CMK (cell line): ENCODE results near the gene MILR1.
"Not testable (repeated sequence)": the region's sequence is repeated elsewhere in the genome, so short reads cannot be mapped to it uniquely, and the experiment has no call there.

ENCODE experiments used
- DNase-seq: peaks from one replicate; pipeline ENCODE4 v3.0.0-alpha.2; 2010; ENCODE audit warnings: low read depth

The MILR1 gene, protein sequence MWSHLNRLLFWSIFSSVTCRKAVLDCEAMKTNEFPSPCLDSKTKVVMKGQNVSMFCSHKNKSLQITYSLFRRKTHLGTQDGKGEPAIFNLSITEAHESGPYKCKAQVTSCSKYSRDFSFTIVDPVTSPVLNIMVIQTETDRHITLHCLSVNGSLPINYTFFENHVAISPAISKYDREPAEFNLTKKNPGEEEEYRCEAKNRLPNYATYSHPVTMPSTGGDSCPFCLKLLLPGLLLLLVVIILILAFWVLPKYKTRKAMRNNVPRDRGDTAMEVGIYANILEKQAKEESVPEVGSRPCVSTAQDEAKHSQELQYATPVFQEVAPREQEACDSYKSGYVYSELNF

DNA sequence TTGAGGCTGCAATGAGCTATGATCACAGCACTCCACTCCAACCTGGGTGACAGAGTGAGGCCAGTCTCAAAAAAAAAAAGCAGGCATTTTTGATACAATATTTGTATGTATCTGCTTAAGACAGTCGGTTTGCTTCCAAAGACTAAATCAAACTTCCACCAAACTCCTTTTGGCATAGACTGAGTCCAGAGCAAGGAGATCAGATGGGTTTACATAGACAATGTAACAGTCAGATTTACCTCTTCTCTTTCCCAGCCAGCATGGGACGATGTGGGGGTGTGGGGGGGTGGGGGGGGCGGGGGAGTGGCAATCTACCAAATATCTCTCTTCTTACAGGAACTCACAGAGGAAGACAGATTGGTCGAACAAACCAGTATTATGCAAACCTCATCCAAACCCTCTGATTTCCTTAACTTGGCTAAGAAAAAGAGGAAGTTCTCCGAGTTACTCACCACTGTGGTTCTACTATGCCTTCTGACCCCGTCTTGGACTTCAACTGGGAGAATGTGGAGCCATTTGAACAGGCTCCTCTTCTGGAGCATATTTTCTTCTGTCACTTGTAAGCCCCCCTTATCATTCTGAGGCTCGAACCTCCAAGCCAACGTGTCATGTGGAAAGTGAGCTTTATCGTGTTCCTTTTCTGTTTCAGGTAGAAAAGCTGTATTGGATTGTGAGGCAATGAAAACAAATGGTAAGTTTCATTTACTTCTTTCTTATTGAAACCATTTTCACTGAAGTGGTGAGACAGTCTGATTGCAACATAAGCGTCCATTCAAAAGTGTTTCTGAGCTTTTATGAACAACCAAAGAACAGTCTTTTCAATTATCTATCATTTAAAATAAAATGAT is at the start of gene MILR1:
TSS of gene MILR1 (plus strand) at position 451 of the 848 bp plus-strand sequence. CDS start at position 505, 54 bp downstream.
- peak; percentile 29 for DNase-seq

DNA sequence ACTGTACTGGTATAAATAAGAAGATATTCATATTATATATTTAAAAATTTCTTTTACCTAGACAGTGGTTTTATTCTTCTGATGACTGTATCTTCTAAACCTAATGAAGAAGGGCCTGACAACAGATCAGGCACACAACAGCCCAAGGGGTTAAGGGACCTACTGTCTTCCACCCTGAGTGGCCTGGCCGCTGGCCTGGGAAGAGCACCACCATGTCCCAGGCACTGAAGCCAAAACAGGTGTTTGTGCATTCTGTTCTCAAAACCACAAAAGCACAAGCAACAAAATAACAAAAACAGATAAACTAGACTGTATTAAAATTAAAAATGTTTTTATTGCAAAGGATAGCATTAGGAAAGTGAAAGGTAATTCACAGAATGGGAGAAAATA is 49.2 kb upstream of the MILR1 start:
- DNase-seq = no peak

DNA sequence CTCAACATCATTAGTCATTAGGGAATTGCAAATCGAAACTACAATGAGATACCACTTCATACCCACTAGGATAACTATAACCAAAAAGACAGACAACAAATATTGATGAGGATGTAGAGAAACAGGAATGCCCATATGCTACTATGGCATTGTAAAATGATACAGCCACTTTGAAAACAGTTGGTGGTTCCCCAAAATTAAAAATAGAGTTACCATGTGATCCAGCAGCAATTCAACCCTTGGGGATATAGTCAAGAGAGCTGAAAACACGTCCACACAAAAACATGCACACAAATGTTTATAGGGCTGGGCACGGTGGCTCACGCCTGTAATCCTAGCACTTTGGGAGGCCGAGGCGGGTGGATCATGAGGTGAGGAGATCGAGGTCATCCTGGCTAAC is 48.3 kb upstream of the MILR1 start:
- no peak for DNase-seq

DNA sequence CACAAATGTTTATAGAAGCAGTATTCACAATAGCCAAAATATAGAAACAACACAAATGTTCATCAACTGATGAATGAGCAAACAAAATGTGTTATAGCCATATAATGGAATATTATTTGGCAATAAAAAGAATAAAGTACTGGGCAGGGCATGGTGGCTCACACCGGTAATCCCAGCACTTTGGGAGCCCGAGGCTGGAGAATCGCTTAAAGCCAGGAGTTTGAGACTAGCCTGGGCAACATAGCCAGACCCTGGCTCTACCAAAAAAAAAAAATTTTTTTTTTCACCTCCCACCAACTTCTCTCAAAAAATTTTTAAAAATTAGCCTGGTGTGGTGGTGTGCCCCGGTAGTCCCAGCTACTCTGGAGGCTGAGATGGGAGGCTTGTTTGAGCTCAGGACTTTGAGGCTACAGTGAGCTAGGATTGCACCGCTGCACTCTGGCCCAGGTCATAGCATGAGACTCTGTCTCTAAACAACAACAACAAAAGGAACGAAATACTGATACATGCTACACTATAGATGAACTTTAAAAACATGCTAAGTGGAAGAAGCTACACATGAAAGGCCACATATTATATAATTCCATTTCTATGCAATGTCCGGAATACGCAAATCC is 47.6 kb upstream of the MILR1 start:
- DNase-seq = no peak

DNA sequence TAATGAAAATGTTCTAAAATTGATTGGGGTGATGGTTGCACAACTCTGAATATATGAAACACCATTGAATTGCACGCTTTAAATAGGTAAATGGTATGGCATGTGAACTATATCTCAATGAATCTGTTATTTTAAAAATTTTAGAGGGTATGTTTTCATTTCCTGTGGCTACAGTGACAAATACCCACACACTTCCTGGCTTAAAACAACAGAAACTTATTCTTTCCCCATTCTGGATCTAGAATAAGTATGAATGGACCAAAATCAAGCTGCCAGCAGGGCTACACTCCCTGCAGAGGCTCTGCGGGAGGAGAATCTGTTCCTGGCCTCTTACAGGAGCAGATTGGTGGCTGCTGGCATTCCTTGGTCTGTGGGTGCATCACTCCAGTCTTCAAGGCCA is 47.0 kb upstream of the MILR1 start:
- no peak for DNase-seq

DNA sequence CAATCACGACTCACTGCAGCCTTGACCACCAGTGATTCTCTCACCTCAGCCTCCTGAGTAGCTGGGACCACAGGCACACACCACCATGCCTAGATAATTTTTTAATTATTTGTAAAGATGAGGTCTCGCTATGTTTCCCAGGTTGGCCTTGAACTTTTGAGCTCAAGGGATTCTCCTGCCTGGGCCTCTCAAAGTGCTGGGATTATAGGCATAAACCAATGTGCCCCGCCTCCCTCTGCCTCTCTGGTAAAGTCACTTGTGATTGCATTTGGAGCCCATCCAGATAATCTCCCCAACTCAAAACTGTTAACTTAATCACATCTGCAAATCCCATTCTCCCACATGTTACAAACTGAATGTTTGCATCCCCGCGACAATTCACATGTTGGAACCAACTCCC is 46.4 kb upstream of the MILR1 start:
- DNase-seq = no peak

DNA sequence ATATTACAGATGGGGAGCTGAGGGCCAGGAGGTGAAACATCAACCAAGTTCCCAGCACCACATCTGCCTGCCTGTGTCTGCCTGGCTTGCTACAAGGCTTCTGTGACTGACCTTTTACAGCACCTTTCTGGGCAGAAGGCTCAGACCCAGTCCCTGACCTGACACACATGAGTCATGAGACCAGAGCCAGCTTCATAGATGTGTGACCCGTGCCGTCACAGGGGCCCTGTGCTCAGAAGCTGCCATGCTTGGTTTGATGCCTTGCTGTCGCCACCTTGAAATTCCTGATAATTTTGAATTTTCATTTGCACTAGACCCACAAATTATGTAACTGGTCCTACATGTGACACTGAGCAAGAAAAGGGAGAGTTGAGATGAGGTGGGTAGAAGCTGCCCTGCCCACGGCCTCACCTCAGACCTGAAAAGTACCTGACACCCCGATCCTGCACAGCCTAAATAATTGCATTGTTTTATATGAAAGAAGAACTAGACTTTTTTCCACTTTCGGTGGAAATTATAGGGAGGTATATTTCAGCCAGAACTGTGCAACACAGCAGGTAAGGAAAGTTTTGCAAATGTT is 44.9 kb upstream of the MILR1 start:
- DNase-seq = no peak

DNA sequence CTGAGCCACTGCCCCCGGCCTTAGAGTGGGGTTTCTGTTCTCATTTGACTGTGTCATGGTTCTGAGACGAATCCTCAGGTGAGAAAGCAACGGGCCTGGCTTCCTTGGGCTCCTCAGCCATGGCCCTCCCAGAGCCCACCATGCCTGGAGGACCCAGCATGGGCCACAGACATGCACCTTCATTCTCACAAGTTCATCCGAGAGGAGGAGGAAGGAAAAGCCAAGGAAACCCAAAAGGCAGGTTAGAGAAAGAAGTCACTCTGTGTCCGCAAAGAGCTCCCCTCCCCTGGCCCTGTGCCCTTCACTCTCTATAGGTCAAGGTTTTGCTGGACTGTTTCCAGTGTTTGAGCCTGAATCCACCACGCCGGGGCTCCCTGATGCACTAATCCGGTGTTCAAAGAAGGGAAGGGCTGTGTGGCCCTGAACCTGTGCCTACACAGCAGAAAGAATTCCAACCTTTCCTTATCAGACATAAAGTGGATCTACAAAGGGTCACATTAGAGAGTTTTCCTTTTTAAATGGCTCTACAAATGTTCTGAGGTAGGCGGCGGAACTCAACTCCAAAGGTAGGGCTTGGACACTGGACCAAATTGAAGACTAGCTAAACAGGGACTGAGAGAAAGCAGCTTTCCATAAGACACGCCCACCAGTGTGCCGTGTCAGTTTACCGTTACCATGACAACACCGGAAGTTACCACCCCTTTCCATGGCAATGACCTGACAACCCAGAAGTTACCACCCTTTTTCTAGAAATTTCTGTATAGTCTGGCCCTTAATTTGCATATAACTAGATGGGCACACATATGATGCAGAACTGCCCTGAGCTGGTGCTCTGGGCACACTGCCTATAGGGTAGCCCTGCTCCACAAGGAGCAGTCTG is 42.4 kb upstream of the MILR1 start:
- DNase-seq = no peak

DNA sequence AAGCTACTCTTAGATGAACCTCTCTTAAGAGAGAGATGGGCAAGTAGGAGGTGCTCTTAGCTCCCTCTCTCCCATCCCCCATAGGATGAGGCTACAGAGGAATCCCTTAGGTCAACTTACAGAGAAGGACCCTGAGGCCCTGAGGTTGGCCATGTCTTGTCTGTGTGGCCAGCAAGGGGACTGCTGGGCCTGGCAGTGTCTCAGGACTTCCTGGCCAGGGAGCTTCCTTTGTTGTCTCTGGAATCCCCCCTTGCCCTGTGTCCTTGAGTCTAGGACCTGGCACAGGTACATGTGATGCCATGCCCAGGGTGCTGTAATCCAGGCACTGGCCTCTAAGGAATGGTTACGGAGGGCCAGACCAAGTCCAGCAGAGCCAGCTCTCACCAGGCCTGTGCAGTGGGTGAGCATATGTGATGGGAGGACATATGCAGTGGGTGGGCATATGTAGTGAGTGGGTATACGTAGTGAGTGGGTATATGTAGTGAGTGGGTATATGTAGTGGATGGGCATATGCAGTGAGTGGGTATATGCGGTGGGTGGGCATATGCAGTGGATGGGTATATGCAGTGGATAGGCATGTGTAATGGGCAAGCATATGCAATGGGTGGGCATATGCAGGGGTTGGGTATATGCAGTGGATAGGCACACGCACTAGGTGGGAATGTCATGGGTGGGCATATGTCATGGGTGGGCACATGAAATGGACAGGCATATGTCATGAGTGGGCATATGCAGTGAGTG is 38.0 kb upstream of the MILR1 start:
- DNase-seq = no peak

DNA sequence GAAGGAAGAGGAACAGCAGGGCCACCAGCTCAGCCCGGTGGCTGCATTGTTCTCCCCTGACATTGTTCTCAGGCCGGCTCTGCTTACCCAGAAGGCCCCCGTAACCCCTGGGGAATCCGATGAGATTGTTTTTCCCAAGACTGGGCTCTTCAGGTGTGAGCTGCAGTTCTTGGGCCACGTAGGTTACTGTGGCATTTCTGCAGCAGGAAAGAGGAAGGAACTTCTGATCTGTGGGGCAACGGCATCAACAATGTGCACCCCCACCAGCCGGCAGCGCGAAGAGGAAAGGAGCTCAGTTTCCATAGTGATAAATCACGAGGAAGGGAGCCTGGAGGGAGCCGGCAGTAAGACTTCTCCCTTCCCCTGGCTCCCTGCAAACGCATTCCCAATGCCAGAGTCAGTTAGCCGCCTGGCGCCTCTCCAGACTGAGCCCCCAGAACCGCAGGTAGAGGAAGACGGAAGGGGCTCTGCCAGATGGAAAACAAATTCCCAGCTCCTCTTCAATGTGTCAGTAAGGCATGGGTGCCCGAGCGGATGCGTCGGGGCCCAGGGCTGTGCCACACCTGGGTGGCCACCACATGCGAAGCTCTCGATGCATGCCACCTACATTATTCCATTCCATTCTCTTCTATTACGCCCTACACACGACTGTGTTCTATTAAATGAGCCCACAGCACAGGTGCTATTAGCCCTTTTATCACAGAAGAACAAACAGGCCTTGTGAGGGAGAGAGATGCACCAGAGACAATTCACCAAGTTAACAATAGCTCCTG is 36.7 kb upstream of the MILR1 start:
- no peak for DNase-seq

DNA sequence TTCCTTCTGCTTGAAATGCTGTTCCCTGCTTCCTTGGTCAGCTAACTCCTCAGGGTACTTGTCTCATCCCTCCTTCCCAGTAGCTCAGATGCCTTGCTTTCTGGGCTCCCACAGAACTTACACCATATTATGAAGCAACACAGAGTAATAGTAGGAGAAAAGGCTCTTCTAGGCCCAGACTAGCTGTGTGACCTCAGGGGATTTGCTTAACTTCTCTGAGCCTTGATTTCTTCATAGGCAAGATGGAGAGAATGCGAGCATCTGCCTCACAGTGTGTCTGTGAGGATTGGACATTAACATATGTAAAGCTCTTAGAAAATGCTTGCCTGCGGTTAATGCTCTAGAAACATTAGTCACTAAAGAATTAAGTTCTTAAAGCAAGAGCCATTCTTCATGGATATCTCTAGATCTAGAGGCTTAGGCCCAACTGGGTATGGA is 36.0 kb upstream of the MILR1 start:
- no peak for DNase-seq

DNA sequence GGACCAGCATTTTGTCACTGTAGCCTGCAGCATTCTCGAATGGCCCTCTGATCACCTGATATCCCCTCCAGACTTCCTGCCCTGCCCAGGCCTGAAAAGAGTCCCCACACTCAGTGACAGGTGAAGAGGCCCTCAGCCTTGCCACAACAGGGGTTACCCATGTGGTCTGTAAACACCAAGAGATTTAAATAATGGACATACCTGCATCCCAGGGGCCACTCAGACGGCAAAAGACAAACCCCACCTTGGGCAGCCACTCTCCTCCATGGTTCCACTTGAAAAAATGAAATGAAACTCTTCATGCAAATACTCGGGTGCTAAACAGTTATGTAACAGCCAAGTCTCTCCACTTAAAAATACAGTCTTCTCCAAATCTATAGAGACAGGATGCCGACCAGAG is 35.4 kb upstream of the MILR1 start:
- DNase-seq = no peak

DNA sequence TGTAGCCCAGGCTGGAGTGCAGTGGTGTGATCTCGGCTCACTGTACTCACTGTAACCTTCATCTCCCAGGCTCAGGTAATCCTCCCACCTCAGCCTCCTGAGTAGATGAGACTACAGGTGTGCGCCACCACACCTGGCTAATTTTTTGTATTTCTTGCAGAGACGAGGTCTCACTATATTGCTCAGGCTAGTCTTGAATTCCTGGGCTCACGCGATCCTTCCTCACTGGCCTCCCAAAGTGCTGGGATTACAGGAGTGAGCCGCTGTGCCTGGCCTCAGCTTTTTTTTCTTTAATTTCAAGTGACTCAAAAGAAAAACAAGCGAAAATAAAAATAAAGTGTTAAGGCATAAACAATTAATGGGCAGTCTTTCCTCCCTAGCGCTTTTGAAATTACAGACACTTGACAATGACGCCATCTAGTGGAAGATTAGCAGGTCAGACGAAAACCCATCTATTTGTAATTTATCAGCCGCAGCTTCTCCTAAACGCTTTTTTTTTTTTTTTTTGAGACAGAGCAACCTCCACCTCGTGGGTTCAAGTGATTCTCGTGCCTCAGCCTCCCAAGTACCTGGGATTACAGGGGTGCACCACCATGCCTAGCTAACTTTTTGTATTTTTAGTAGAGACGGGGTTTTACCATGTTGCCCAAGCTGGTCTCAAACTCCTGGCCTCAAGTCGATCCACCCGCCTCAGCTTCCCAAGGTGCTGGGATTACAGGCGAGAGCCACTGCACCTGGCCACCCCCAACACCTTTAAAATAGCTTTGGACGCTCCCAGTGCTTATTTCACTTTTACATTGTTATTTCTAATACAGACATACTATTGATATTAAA is 30.2 kb upstream of the MILR1 start:
- no peak for DNase-seq

DNA sequence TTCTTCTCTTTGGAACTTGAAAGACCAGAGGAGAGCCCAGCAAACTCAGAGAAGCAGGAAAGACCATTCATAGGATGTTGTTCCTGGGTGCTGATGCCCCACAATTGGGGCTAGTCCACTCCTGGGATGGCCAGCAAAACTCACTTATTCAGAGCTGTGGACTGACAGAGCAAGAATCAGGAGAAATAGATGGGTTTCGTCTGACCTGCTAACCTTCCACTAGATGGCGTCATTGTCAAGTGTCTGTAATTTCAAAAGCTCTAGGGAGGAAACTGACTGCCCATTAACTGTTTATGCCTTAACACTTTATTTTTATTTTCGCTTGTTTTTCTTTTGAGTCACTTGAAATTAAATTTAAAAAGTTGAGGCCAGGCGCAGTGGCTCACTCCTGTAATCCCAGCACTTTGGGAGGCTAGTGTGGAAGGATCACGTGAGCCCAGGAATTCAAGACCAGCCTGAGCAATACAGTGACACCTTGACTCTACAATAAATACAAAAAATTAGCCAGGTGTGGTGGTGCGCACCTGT is 28.7 kb upstream of the MILR1 start:
- no peak for DNase-seq

DNA sequence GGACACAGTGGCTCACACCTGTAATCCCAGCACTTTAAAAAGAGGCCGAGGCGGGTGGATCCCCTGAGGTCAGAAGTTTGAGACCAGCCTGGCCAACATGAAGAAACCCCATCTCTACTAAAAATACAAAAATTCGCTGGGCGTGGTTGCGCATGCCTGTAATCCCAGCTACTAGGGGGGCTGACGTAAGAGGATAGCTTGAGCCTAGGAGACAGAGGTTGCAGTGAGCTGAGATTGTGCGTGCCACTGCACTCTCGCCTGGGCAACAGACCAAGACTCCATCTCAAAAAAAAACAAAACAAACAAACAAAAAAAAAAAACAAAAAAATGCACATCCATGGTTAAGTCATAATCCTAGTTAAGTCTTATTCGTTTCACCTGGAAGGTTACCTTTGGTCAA is 26.8 kb upstream of the MILR1 start:
- DNase-seq = not testable (repeated sequence)

DNA sequence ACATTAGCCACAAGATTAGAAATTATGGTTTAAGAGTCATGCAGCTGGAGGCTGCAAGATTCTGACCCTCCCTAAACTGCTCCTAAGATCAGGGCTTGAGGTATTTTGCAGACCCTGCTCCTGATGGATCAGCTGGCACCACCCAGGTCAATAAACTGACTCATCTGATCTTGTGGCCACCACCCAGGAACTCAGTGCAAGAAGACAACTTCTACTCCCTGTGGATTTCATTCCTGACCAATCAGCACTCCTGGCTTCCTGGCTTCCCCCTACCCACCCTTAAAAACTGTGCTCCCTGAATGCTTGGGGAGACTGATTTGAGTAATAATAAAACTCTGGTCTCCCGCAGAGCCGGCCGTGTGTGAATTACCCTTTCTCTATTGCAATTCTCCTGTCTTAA is 25.0 kb upstream of the MILR1 start:
- no peak for DNase-seq

DNA sequence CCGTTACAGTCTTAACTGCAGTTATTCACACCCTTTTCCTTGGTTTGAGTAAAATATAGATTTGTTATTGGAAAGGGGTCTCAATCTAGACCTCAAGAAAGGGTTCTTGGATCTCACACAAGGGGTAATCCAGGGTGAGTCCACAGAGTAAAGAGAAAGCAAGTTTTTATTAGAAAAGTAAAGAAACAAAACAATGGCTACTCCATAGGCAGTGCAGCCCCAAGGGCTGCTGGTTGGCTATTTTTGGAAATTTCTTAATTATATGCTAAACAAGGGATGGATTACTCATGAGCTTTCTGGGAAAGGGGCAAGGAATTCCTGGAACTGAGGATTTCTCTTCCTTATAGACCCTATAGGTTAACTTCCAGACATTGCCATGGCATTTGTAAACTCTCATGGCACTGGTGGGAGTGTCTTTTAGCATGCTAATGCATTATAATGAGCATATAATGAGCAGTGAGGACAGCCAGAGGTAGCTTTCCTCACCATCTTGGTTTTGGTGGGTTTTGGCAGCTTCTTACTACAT is 24.5 kb upstream of the MILR1 start:
- no peak for DNase-seq

DNA sequence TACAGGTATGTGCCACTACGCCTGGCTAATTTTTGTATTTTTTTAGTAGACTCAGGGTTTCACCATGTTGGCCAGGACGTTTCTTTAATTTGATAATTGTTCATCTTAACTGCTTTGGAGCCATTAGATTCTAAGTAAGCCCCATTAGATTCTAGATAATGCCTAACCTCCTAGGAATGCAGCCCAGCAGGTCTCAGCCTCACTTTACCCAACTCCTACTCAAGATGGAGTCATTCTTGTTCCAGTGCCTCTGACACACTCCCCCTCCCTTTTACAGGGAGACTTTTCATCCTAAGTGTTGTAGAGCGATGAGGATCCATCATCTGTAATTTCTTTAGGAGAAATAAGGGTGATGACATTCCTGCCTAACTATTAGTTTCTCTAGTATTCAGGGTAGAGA is 23.7 kb upstream of the MILR1 start:
- DNase-seq = no peak

DNA sequence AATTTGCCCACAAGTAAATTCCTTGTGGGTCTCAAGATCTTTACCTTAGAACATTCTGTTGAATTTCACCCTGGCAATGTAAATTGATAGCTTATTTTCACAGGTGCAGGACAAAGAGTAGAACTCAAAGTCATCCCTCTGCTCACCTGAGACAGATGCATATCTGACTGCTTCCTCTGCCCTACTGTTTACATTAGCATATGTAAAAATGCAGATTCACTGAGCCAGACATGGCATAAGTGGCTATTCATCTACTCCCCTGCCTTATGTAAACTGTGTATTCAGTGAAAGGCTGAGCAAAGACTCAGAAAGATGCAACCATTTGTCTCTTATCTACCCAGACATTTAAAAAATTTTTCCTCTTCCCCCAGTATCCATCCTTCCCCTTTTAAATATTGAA is 22.3 kb upstream of the MILR1 start:
- no peak for DNase-seq
